LNCaP clone FGC (cell line): ENCODE results near the gene IFT43.

Experiments
- DNase-seq: peaks from one replicate; pipeline ENCODE4 v3.0.0-alpha.2; 2011; ENCODE audit warnings: low read depth
- H3K4me3 ChIP-seq: 2 replicates; pipeline ENCODE4 v1.5.1; 2011; ENCODE audit warnings: mild to moderate bottlenecking, low read depth, low read length, control low read depth
- TF ChIP-seq, protein P1 (sequence below): IDR thresholded peaks from 2 replicates; pipeline ENCODE4 v1.5.1; 2012; ENCODE audit warnings: mild to moderate bottlenecking; ENCODE audit not compliant: control insufficient read depth, insufficient read depth; ENCODE audit errors: extremely low read depth

The IFT43 gene

DNA sequence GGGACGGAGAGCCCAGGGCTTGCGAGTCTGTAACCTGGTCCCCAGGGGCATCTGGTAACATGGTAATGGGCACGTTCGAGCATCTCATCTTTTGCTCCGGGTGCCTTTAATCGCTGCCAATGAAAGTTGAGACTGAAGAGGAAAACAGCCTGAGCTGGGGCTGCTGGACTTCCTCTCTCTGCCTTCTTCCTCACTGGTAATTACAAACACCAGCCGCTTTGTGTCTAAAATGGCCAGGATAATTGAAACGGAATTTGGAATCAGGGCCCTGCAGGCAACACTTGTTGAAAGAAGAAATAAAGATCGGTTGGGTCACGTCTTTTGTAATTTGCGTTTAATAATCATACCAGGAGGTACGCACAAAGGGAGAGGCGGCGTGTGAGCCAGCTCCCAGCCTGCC is 114.7 kb downstream of the IFT43 start:
- TF ChIP-seq, protein P1, sequence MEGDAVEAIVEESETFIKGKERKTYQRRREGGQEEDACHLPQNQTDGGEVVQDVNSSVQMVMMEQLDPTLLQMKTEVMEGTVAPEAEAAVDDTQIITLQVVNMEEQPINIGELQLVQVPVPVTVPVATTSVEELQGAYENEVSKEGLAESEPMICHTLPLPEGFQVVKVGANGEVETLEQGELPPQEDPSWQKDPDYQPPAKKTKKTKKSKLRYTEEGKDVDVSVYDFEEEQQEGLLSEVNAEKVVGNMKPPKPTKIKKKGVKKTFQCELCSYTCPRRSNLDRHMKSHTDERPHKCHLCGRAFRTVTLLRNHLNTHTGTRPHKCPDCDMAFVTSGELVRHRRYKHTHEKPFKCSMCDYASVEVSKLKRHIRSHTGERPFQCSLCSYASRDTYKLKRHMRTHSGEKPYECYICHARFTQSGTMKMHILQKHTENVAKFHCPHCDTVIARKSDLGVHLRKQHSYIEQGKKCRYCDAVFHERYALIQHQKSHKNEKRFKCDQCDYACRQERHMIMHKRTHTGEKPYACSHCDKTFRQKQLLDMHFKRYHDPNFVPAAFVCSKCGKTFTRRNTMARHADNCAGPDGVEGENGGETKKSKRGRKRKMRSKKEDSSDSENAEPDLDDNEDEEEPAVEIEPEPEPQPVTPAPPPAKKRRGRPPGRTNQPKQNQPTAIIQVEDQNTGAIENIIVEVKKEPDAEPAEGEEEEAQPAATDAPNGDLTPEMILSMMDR, result no peak
- DNase-seq, result no peak
- no peak overlapping the region for H3K4me3 ChIP-seq

DNA sequence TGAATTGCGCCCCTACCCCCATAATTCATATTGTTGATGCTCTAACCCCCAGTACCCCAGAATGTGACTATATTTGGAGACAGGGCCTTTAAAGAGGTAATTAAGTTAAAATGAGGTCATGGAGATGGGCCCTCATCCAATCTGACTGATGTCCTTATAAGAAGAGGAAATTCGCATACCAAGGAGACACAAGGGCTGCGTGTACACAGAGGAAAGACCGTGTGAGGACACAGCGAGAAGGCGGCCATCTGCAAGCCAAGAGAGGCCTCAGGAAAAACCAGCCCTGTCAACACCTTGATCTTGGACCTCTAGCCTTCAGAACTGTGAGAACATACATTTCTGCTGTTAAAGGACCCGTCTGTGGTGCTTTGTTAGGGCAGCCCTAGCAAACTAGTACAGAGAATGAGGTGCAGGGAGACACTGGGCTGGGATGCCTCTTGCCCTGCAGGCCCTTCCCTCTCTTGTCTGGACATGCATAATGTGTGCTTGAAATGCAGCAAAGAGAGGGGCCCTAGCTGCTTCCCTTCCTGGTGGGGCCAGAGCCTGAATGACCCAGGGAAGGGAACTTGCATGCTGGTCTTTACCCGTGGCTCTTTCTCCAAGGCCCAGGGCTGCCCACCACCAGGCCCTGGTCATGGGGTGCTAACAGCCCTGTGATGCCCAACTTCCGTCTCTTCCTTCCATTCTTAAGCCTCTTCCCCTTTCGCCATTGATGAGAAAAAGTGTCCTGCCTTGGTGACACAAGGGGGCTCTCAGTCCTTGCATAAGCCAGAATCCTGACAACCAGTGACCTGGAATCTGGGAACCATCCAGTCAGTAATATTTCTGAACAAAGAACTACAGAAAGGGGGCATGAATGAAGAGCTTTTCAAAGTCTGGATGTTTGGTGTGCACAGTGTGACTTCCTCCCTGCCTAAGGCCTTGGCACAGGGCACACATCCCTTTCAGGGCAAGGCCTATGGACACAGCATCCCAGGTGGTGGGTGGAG is 116.1 kb downstream of the IFT43 start:
- no peak overlapping the region for H3K4me3 ChIP-seq
- TF ChIP-seq, protein P1, result no peak
- DNase-seq, result peak; percentile 65

DNA sequence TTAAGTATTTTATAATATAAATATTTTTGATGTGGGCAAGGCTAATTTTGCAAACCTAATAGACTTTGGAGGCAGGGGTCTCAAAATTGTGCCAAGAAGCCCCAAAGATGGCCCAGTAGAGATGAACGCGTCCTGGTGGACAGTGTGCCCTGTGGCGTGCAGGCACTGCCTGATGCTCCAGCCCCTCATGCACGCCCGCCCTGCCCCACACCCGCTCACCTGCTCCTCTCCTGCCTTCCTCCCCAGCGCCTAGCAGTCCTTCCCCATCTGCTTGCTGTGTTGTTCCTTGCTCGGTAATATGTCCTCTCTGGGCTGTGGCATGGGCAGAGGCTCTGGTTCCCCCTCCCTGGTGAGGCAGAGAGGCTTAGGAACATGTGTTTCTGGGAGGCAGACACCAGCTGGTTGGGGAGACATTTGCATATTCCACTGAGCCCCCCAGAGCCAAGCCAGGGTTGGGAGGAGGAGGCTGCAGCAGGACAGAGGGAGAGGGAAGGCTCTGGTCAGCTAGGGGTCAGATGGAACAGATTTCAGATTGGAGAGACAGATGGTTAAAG is 119.3 kb downstream of the IFT43 start:
- TF ChIP-seq, protein P1, result no peak
- H3K4me3 ChIP-seq, result no peak overlapping the region
- DNase-seq, result no peak

DNA sequence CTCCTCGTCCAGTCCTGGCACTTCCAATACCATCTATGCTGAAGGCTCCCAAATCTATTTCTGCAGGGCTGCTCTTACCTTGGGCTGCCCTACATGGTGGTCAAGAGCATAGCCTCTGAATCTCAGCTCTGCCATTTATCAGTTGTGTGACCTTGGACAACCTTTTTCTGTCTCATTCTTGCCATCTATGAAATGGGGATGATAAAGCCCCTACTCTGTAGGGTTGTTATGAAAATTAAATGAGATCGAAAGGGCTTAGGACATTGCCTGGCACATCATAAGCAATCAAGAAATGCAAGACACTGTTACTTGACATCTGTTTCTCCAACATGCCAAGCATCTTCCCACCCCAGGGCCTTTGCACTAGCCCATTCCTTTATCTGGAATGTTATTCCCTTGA is 120.6 kb downstream of the IFT43 start:
- H3K4me3 ChIP-seq, result no peak overlapping the region
- no peak for DNase-seq
- TF ChIP-seq, protein P1, result no peak

GRCh38 chr14:76109087-76109880 is 123.7 kb downstream of the IFT43 start:
- H3K4me3 ChIP-seq, result no peak overlapping the region
- DNase-seq, result no peak
- TF ChIP-seq, protein P1, result no peak

DNA sequence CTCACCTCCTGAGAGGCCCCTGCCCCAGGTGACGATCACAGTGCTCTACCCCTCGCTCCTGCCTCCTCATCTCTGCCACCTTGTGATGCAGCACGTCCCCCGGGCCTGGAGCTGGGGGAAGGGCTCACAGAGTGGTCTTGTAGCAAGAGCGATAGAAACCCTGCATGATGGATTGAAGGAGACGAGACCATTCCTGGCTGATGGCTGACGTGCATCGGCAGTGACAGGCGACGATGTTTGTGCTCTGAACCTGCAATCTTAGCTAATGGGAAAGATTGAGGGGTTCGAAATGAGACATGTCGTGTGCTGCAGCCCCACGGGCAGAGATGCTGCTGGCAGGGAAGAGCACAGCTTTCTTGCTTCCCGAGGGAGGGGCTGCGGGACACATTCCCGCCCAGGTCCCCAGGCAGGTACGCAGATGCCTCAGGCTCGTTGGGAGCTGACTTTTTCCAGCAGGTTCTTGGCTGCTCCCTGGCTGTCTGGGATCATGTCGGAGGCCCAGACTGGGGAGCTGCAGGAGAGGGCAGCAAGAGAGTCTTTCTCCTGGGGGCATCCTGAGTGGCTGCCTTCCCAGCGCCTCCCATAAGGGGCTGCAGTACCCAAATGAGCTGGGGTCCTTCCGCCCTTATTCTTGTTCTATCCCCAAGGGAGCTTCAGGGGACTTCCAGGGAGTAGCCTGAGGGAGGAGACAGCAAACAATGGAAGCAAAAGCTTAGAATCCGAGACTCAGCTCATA is 127.5 kb downstream of the IFT43 start:
- TF ChIP-seq, protein P1, result no peak
- H3K4me3 ChIP-seq, result no peak overlapping the region
- DNase-seq, result no peak
